HCT116 (cell line): ENCODE results near the gene FGF14. TPM values are rescaled to one million over a fixed set of nuclear protein-coding genes. Genes with fewer than 3 reads are reported as not detected.

Experiments used
- ATAC-seq: fragments of 200-7000 bp; cut with Tn5 transposase; 2 replicates; pipeline ENCODE4 v1.9.1; 2020; ENCODE audit warnings: mild to moderate bottlenecking, moderate library complexity
- BruUV-seq: library from RNA; stranded (reverse); fragments of 400-500 nt; replicated peaks from 2 replicates; lab custom pipeline; 2021; lab: Mats Ljungman, UMichigan
- CTCF ChIA-PET: fragments of 300-600 bp; sonication (Branson Sonifier 250); formaldehyde crosslinking; loops from one replicate; lab custom pipeline; 2021; ENCODE audit warnings: antibody characterized with exemption; lab: Charles Lee
- POLR2A ChIA-PET: fragments of 300-600, 350-600 bp; sonication (Branson Sonifier 250); formaldehyde crosslinking; loops from one replicate; lab custom pipeline; 2021; ENCODE audit warnings: antibody characterized with exemption; lab: Charles Lee
- RAD21 ChIA-PET, 2 experiments: fragments of 300-600 bp; sonication (Branson Sonifier 250); formaldehyde crosslinking; loops; one replicate each; lab custom pipeline; 2023; ENCODE audit warnings: low total read pairs in 2 of 2; ENCODE audit not compliant: uncharacterized antibody in 2 of 2, unreplicated experiment in 2 of 2, low non-redundant PET in 1 of 2; lab: Charles Lee
- DNase-seq: peaks from one replicate; pipeline ENCODE4 v3.0.0-alpha.2; 2010; ENCODE audit warnings: low read depth, low spot score
- H2AFZ ChIP-seq: fragments of 200-600 bp; shearing (Covaris generic), sonication (generic); 2 replicates; pipeline ENCODE4 v1.6.1; 2017; ENCODE audit warnings: low read depth, mixed run types, mixed read lengths, antibody characterized with exemption, low read length; ENCODE audit not compliant: poor library complexity, severe bottlenecking
- H3K27ac ChIP-seq: 2 replicates; pipeline ENCODE4 v1.5.1; 2012; ENCODE audit warnings: low read depth, low read length
- H3K27me3 ChIP-seq: fragments of 200-600 bp; sonication (generic); 2 replicates; pipeline ENCODE4 v1.6.1; 2016; ENCODE audit warnings: mixed run types, low read length, mixed read lengths; ENCODE audit not compliant: insufficient read depth
- H3K36me3 ChIP-seq, 2 experiments: fragments of 200-500 bp in 1 of 2; fragments of 200-600 bp in 1 of 2; sonication (Bioruptor generic) in 1 of 2; sonication (generic) in 1 of 2; 2 replicates each; pipeline versions ENCODE4 v1.5.1 to v1.6.1; 2014 to 2016; ENCODE audit warnings: low read length in 2 of 2, inconsistent platforms in 1 of 2, mixed read lengths in 1 of 2, mixed run types in 1 of 2; ENCODE audit not compliant: insufficient read depth in 2 of 2, control insufficient read depth in 1 of 2
- H3K4me1 ChIP-seq, 2 experiments: fragments of 200-600 bp in 1 of 2; sonication (generic) in 1 of 2; 2 replicates each; pipeline versions ENCODE4 v1.5.1 to v1.6.1; 2012 to 2017; ENCODE audit warnings: low read length in 2 of 2, inconsistent platforms in 1 of 2, mild to moderate bottlenecking in 1 of 2, mixed read lengths in 1 of 2, mixed run types in 1 of 2, moderate library complexity in 1 of 2; ENCODE audit not compliant: insufficient read depth in 2 of 2, control insufficient read depth in 1 of 2
- H3K4me2 ChIP-seq: fragments of 200-600 bp; sonication (generic); 2 replicates; pipeline ENCODE4 v1.6.1; 2017; ENCODE audit warnings: mixed run types, low read length, mixed read lengths
- H3K4me3 ChIP-seq, 2 experiments: fragments of 200-600 bp in 1 of 2; sonication (generic) in 1 of 2; replicated peaks in 1 of 2; 2 replicates each; pipeline ENCODE4 v1.5.1; 2011 to 2016; ENCODE audit warnings: low read length in 2 of 2, control low read depth in 1 of 2, low read depth in 1 of 2, mild to moderate bottlenecking in 1 of 2, mixed read lengths in 1 of 2, mixed run types in 1 of 2
- H3K79me2 ChIP-seq: fragments of 200-600 bp; sonication (generic); 2 replicates; pipeline ENCODE4 v1.6.1; 2017; ENCODE audit warnings: mild to moderate bottlenecking, mixed run types, low read length, moderate library complexity, mixed read lengths; ENCODE audit not compliant: insufficient read depth
- H3K9ac ChIP-seq: fragments of 200-600 bp; sonication (generic); 2 replicates; pipeline ENCODE4 v1.6.1; 2016; ENCODE audit warnings: low read length, mixed read lengths
- H3K9me2 ChIP-seq: fragments of 200-600 bp; sonication (generic), shearing (Covaris generic); 2 replicates; pipeline ENCODE4 v1.6.1; 2017; ENCODE audit warnings: mixed run types, mild to moderate bottlenecking, moderate library complexity; ENCODE audit not compliant: insufficient read depth
- H3K9me3 ChIP-seq, 2 experiments: fragments of 200-500 bp in 1 of 2; fragments of 200-600 bp in 1 of 2; sonication (Bioruptor generic) in 1 of 2; sonication (generic) in 1 of 2; 2 replicates each; pipeline ENCODE4 v1.6.1; 2014 to 2017; ENCODE audit warnings: low read length in 2 of 2, mixed read lengths in 2 of 2, inconsistent platforms in 1 of 2, low read depth in 1 of 2, mild to moderate bottlenecking in 1 of 2, mixed run types in 1 of 2, moderate library complexity in 1 of 2; ENCODE audit not compliant: control insufficient read depth in 1 of 2, insufficient read depth in 1 of 2
- H4K20me1 ChIP-seq: fragments of 200-600 bp; sonication (generic), shearing (Covaris generic); 2 replicates; pipeline ENCODE4 v1.6.1; 2017; ENCODE audit warnings: mixed run types, mild to moderate bottlenecking, moderate library complexity; ENCODE audit not compliant: insufficient read depth
- CEBPB ChIP-seq: IDR thresholded peaks from 2 replicates; pipeline ENCODE4 v1.6.1; 2012; ENCODE audit warnings: low read depth
- EZH2 ChIP-seq: fragments of 200-600 bp; sonication (generic); IDR thresholded peaks from 2 replicates; pipeline ENCODE4 v1.6.1; 2017; ENCODE audit warnings: antibody characterized with exemption, mixed run types
- EZH2phosphoT487 ChIP-seq: fragments of 200-600 bp; IDR thresholded peaks from 2 replicates; pipeline ENCODE4 v1.6.1; 2018; ENCODE audit warnings: antibody characterized with exemption, borderline replicate concordance
- FOSL1 ChIP-seq: IDR thresholded peaks from 2 replicates; pipeline ENCODE4 v1.6.1; 2012; ENCODE audit warnings: low read depth
- POLR2A ChIP-seq: IDR thresholded peaks from 2 replicates; pipeline ENCODE4 v1.7.0; 2011; ENCODE audit warnings: borderline replicate concordance; ENCODE audit not compliant: insufficient read depth, insufficient read length; ENCODE audit errors: extremely low read depth
- POLR2AphosphoS5 ChIP-seq: IDR thresholded peaks from 2 replicates; pipeline ENCODE4 v1.6.1; 2011; ENCODE audit warnings: mild to moderate bottlenecking, low read depth, low read length, moderate library complexity
- RAD21 ChIP-seq: IDR thresholded peaks from 2 replicates; pipeline ENCODE4 v1.6.1; 2012; ENCODE audit warnings: low read depth, mild to moderate bottlenecking
- SRF ChIP-seq: IDR thresholded peaks from 2 replicates; pipeline ENCODE4 v1.6.1; 2012; ENCODE audit warnings: low read depth
- ZFX ChIP-seq: fragments of 450-650 bp; IDR thresholded peaks from 2 replicates; pipeline ENCODE4 v1.6.1; 2017
- intact Hi-C: fragments of 100-400 bp; cut with micrococcal nuclease; formaldehyde crosslinking; loops from 2 replicates; pipeline ENCODE4 v1.10.0; 2022
- total RNA-seq: library from RNA; stranded (reverse); gene quantifications from one replicate; pipeline ENCODE4 v1.2.1, GENCODE V29; 2021; ENCODE audit not compliant: unreplicated experiment
- TF ChIP-seq, protein P1 (sequence below), 3 experiments: fragments of 200-600 bp in 1 of 3; sonication (generic) in 1 of 3; IDR thresholded peaks in 2 of 3; conservative IDR thresholded peaks in 1 of 3; 2 replicates each; pipeline ENCODE4 v1.5.1; 2012 to 2017; ENCODE audit warnings: low read depth in 2 of 3, low read length in 2 of 3, antibody characterized with exemption in 1 of 3, borderline replicate concordance in 1 of 3, control low read depth in 1 of 3, mild to moderate bottlenecking in 1 of 3, mixed read lengths in 1 of 3, mixed run types in 1 of 3, moderate library complexity in 1 of 3; ENCODE audit not compliant: insufficient read depth in 1 of 3

FGF14 gene
- total RNA-seq, 1 experiment from 2014 or later: not detected

DNA sequence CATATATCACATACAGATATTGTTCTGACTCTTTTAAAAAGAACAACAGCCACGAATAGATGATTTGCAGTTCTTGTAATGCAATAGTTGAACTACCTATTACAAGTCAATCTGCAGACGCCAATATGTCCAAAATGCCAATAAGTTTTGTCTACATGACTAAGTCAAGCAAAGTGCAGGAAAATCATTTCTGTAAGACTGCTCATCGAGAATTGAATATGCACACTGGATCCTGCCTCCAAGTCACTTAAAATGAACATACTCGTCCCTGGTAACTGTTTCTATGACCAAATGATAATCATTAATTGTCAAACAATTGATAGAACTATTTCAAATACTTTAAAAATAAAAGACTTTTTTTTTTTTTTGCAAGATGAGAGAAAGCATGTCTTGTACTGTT lies 573.7 kb downstream of the FGF14 start:
- H4K20me1 ChIP-seq: no peaks in the 10 kb centered on the region
- TF ChIP-seq EZH2phosphoT487 (no peak), EZH2 (no peak), POLR2AphosphoS5 (no peak), CEBPB (no peak)
- TF ChIP-seq, all 23 proteins: peak for 0
- no peak for DNase-seq
- Histone ChIP-seq H3K9me3 (peaks cover 0 to 20% of the 10 kb centered on the region in 2 experiments; a peak in 3 of 4 replicates), H3K27ac (no peak overlapping the region), H3K36me3 (no peaks in the 10 kb centered on the region), H3K79me2 (no peaks in the 10 kb centered on the region), H3K9ac (no peak overlapping the region), H2AFZ (no peak overlapping the region), H3K4me1 (no peaks in the 10 kb centered on the region), H3K27me3 (no peaks in the 10 kb centered on the region), H3K9me2 (no peaks in the 10 kb centered on the region), H3K4me3 (no peak overlapping the region), H3K4me2 (no peak overlapping the region)
- intact Hi-C loops: no loop called here
- ChIA-PET RAD21 (no interaction called here), POLR2A (no interaction called here), CTCF (no interaction called here)
- ATAC-seq: no peak
- no TSS peak for BruUV-seq

DNA sequence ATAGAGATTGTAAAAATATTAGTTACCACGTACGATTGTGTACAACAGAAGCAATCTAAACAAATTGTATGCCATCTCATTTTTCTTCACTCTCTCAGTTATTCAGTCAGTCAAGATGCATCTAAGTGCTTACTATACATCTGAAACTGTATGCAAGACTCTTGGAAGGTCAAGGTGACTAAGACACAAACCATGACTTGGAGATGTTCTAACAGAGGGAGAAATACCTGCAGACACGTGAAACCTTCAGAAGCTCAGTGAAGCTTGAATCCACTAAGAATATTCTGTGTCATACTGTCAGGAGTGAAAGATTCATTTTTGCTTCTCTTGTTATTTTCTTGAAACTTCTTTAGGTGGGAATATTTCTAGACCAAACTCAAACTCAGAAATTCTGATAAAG lies 584.0 kb downstream of the FGF14 start:
- POLR2A ChIA-PET: no interaction called here
- CTCF ChIA-PET: no interaction called here

More for the DNA sequence above, 584.0 kb downstream of the FGF14 start:
- Histone ChIP-seq H3K9ac (no peak overlapping the region), H4K20me1 (no peaks in the 10 kb centered on the region), H3K4me1 (no peaks in the 10 kb centered on the region), H3K9me2 (no peaks in the 10 kb centered on the region), H3K9me3 (no peaks in the 10 kb centered on the region; a peak in 2 of 4 replicates)
- RAD21 ChIA-PET: no interaction called here
- intact Hi-C loops: no loop called here
- TF ChIP-seq RAD21 (no peak), FOSL1 (no peak), SRF (no peak), POLR2A (no peak), ZFX (no peak)
- TF ChIP-seq, protein P1, sequence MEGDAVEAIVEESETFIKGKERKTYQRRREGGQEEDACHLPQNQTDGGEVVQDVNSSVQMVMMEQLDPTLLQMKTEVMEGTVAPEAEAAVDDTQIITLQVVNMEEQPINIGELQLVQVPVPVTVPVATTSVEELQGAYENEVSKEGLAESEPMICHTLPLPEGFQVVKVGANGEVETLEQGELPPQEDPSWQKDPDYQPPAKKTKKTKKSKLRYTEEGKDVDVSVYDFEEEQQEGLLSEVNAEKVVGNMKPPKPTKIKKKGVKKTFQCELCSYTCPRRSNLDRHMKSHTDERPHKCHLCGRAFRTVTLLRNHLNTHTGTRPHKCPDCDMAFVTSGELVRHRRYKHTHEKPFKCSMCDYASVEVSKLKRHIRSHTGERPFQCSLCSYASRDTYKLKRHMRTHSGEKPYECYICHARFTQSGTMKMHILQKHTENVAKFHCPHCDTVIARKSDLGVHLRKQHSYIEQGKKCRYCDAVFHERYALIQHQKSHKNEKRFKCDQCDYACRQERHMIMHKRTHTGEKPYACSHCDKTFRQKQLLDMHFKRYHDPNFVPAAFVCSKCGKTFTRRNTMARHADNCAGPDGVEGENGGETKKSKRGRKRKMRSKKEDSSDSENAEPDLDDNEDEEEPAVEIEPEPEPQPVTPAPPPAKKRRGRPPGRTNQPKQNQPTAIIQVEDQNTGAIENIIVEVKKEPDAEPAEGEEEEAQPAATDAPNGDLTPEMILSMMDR (IDR thresholded peaks at IDR 0.05 in 2 of 3, conservative IDR thresholded peaks at IDR 0.05 in 1 of 3; ENCODE audit: borderline replicate concordance in 1 of 3, insufficient read depth in 1 of 3, low read depth in 2 of 3, low read length in 2 of 3): no peak
- TF ChIP-seq, all 23 proteins: peak for 0
- H3K4me2 ChIP-seq: no peak overlapping the region
- DNase-seq (no peak), ATAC-seq (no peak)
- H3K27me3 ChIP-seq: no peaks in the 10 kb centered on the region
- H2AFZ ChIP-seq: no peak overlapping the region
- no peak overlapping the region for H3K4me3 ChIP-seq
- no peaks in the 10 kb centered on the region for H3K79me2 ChIP-seq
- H3K36me3 ChIP-seq: no peaks in the 10 kb centered on the region
- no peak overlapping the region for H3K27ac ChIP-seq
- no TSS peak for BruUV-seq
